GM12872 (cell line): Measurements from ENCODE around the gene CD80.

Experiments used
- TF ChIP-seq, protein P1 (sequence below): IDR thresholded peaks from 3 replicates; pipeline ENCODE4 v1.5.1; 2011; ENCODE audit warnings: low read depth, mild to moderate bottlenecking, low read length, moderate library complexity; ENCODE audit not compliant: insufficient read depth

CD80 gene

DNA sequence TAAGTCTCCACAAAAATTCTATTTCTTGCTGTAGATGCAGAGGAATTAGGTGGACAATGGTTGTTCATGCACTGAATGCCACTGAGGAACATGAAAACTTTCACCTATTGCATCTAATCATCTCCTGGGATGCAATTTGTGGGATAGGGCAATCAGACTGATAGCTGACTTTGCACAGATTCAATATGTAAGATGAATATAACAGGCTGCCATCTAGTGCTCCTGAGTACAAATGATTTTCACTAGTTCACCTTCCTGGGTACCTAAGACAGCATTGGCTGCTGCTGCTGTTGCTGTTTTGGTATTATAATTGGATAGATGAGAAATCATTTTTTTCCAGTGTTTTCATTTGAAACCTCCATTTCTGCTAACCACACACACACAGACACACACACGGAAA, 41.4 kb downstream of the CD80 start:
- TF ChIP-seq, protein P1, sequence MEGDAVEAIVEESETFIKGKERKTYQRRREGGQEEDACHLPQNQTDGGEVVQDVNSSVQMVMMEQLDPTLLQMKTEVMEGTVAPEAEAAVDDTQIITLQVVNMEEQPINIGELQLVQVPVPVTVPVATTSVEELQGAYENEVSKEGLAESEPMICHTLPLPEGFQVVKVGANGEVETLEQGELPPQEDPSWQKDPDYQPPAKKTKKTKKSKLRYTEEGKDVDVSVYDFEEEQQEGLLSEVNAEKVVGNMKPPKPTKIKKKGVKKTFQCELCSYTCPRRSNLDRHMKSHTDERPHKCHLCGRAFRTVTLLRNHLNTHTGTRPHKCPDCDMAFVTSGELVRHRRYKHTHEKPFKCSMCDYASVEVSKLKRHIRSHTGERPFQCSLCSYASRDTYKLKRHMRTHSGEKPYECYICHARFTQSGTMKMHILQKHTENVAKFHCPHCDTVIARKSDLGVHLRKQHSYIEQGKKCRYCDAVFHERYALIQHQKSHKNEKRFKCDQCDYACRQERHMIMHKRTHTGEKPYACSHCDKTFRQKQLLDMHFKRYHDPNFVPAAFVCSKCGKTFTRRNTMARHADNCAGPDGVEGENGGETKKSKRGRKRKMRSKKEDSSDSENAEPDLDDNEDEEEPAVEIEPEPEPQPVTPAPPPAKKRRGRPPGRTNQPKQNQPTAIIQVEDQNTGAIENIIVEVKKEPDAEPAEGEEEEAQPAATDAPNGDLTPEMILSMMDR = no peak

DNA sequence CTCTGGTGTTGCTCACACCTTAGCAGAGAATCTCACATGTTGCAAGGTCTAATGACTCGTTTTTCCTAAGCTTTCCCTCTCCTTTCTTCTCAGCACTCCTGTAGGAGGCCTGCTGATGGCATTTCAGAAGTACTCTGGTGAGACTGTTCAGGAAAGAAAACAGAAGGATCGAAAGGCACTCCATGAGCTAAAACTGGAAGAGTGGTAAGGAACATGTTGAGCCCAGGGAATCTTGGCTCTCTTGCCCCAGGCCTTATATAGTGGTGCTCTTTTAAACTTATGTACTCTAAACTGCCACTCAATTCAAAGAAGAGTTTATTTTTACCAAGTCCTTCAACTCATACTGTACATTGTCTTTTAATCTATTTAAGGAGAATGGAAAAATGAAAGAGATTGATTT, 42.3 kb downstream of the CD80 start:
- TF ChIP-seq, protein P1 = no peak

DNA sequence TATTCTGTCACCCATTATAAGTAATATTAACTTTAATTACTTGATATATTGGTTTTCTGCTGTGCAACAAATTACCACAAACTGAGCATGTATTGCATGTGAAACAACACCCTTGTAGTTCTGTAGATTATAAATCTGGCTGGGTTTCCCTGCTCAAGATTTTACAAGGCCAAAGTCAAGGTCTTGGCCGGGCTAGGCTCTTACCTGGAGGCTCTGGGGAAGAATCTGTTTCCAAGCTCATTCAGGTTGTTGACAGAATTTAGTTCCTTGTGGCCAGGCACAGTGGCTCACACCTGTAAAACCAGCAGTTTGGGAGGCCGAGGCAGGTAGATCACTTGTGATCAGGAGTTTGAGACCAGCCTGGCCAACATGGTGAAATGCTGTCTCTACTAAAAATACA, 44.8 kb downstream of the CD80 start:
- TF ChIP-seq, protein P1 = no peak

DNA sequence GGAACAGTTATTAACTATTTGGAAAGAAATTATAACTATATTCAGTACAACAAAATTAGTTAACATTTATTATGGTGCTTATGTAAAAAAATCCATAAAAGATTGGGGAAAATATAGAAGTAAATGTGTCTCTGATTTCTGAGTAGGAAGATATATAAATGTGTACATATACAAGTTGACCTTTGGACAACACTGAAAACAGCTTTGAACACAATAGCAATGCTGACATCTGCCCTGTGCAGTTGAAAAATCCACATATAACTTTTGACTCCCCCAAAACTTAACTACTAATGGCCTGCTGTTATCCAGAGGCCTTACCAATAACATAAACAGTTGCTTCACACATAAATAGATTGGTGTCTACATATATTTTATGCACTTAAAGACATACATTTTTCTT, 48.7 kb downstream of the CD80 start:
- TF ChIP-seq, protein P1 = no peak

DNA sequence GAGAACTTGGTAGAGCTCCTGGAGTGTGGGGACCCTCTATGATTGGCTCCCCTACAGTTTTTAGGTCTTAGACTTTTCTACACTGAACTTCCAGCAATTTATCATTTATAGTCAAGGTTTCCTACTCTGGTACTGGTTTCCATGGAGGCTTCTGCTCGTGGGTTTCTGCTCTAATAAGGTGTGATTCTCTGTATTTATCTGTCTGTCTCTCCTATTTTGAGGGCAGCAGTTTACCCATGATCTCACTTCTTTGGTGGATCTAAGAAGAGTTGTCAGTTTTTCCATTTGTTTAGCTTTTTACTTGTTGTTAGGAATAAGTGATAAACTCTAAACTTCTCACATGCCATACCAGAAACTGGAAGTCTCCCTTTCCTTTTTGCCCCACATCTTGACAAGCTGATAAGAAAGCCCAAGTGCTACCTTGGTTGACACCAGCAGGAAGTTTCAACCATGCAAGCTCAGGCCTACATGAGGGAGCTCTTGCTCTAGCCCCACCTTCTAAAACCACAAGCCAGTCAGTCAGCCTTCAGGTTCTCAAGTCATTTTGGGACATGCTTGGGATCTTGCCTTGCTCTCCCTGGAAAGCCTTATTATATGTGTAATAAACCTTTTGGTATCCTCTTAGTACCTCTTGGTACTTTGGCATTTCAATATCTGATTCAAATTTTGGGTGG, 51.1 kb downstream of the CD80 start:
- TF ChIP-seq, protein P1 = no peak

DNA sequence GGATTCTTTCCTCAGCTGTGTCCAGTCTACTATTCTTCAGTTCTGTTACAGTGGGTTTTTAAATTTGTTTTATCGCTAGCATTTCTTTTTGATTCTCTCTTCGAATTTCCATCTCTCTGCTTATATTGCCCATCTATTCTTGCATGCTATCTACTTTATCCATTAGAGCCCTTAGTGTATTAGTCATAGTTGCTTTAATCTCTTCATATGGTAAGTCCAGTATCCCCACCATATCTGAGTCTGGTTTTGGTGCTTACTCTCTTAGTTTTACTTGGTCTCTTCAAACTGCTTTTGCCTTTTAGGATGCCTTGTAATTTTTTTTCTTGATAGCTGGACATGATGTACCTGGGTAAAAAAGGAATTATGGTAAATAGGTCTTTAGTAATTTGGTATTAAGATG, 52.0 kb downstream of the CD80 start:
- TF ChIP-seq, protein P1 = no peak

DNA sequence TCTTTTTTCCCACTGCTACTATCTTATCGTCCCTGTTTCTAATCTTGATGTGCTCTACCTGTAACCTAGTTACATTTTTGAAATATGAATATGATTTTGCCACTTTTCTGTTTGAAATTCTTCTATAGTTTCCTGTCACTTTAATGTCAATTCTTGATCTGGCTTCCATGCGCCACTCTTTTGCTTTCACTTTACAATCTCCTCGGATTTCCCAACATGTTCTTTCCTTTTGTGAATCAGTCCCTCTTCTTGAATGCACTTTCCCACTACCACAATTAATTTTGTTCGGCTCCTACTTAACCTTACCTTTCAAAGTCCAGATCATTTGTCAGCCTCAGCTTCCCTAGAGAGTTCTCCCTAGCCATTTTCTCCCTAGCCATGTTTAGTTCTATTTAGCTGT, 52.8 kb downstream of the CD80 start:
- TF ChIP-seq, protein P1 = no peak
